ENCODE results near the gene ARHGAP29. TPM values are rescaled to one million over a fixed set of nuclear protein-coding genes. Genes with fewer than 3 reads are reported as not detected.

Gene ARHGAP29
- total and polyA plus RNA-seq, 2 donors (not counting 1 experiment from before 2014, with no cell fraction given), result 26.6 to 37.3 TPM

DNA sequence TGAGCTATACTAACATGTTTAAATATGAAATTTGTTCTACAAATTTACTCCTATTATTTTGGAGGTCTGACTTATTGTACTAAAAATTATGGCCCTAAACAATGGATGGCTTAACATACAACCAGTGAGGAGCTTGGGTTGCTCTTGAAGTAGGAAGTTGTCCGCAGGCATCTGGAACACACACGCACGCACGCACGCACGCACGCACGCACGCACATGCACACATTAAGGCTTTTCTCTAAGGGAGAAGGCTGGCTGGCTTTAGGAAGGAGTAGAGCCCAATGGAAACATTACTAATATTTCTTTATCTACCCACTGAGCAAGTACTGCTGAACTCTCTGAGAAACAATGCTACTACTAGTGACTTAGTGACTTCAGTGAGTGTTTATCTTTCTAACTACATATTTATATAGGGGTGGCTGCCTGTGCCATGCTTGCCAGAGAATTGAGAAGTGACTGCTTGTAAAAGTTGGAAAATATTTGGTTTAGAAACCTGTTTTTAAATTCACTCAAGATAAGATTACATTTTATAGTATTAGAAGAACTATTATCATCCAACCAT lies 16.2 kb upstream of the ARHGAP29 start:
- Histone ChIP-seq H3K36me3 (ENCODE audit: control insufficient read depth, insufficient read depth, low read length) (no peaks in the 10 kb centered on the region), H3K9ac (ENCODE audit: insufficient read depth, low read length) (no peak overlapping the region), H3K27ac (ENCODE audit: insufficient read depth, low read length) (no peak overlapping the region), H3K9me3 (ENCODE audit: control insufficient read depth, insufficient read depth, low read depth, low read length) (no peaks in the 10 kb centered on the region), H2AFZ (ENCODE audit: low read length) (no peak overlapping the region), H3K27me3 (ENCODE audit: control insufficient read depth, insufficient read depth, low read length) (no peaks in the 10 kb centered on the region), H3K4me1 (ENCODE audit: control insufficient read depth, extremely low read depth, insufficient read depth, low read length) (peaks cover 4% of the 10 kb centered on the region), H3K4me2 (ENCODE audit: extremely low read depth, insufficient read depth, low read length) (no peak overlapping the region), H4K20me1 (ENCODE audit: control insufficient read depth, extremely low read depth, insufficient read depth, low read length) (no peaks in the 10 kb centered on the region), H3K79me2 (ENCODE audit: control insufficient read depth, insufficient read depth, low read length) (no peaks in the 10 kb centered on the region), H3K4me3 (replicated peaks in 1 of 4; ENCODE audit: control extremely low read depth in 1 of 4, insufficient read depth in 1 of 4, low read depth in 3 of 4, low read length in 4 of 4) (no peak overlapping the region)
- no peak for DNase-seq (ENCODE audit: low read depth in 2 of 2)
- TF ChIP-seq, protein P1, sequence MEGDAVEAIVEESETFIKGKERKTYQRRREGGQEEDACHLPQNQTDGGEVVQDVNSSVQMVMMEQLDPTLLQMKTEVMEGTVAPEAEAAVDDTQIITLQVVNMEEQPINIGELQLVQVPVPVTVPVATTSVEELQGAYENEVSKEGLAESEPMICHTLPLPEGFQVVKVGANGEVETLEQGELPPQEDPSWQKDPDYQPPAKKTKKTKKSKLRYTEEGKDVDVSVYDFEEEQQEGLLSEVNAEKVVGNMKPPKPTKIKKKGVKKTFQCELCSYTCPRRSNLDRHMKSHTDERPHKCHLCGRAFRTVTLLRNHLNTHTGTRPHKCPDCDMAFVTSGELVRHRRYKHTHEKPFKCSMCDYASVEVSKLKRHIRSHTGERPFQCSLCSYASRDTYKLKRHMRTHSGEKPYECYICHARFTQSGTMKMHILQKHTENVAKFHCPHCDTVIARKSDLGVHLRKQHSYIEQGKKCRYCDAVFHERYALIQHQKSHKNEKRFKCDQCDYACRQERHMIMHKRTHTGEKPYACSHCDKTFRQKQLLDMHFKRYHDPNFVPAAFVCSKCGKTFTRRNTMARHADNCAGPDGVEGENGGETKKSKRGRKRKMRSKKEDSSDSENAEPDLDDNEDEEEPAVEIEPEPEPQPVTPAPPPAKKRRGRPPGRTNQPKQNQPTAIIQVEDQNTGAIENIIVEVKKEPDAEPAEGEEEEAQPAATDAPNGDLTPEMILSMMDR (conservative IDR thresholded peaks at IDR 0.05 in 1 of 2, IDR thresholded peaks at IDR 0.05 in 1 of 2; ENCODE audit: low read depth in 1 of 2, low read length in 2 of 2), result no peak
- TF ChIP-seq EZH2 (IDR thresholded peaks at IDR 0.05; ENCODE audit: low read length, missing control alignments), result no peak

GRCh38 chr1:94250341-94250740 lies 13.0 kb upstream of the ARHGAP29 start:
- Histone ChIP-seq H3K9ac (ENCODE audit: insufficient read depth, low read length) (no peak overlapping the region), H3K36me3 (ENCODE audit: control insufficient read depth, insufficient read depth, low read length) (no peaks in the 10 kb centered on the region), H3K9me3 (ENCODE audit: control insufficient read depth, insufficient read depth, low read depth, low read length) (no peaks in the 10 kb centered on the region), H3K4me2 (ENCODE audit: extremely low read depth, insufficient read depth, low read length) (no peak overlapping the region), H3K4me1 (ENCODE audit: control insufficient read depth, extremely low read depth, insufficient read depth, low read length) (peaks cover 3% of the 10 kb centered on the region), H4K20me1 (ENCODE audit: control insufficient read depth, extremely low read depth, insufficient read depth, low read length) (no peaks in the 10 kb centered on the region), H3K27me3 (ENCODE audit: control insufficient read depth, insufficient read depth, low read length) (no peaks in the 10 kb centered on the region), H2AFZ (ENCODE audit: low read length) (no peak overlapping the region), H3K4me3 (replicated peaks in 1 of 4; ENCODE audit: control extremely low read depth in 1 of 4, insufficient read depth in 1 of 4, low read depth in 3 of 4, low read length in 4 of 4) (no peak overlapping the region), H3K27ac (ENCODE audit: insufficient read depth, low read length) (no peak overlapping the region), H3K79me2 (ENCODE audit: control insufficient read depth, insufficient read depth, low read length) (peaks cover 3% of the 10 kb centered on the region)
- TF ChIP-seq EZH2 (IDR thresholded peaks at IDR 0.05; ENCODE audit: low read length, missing control alignments), result no peak
- TF ChIP-seq, protein P1 (conservative IDR thresholded peaks at IDR 0.05 in 1 of 2, IDR thresholded peaks at IDR 0.05 in 1 of 2; ENCODE audit: low read depth in 1 of 2, low read length in 2 of 2), result no peak
- DNase-seq (ENCODE audit: low read depth in 2 of 2), result no peak

DNA sequence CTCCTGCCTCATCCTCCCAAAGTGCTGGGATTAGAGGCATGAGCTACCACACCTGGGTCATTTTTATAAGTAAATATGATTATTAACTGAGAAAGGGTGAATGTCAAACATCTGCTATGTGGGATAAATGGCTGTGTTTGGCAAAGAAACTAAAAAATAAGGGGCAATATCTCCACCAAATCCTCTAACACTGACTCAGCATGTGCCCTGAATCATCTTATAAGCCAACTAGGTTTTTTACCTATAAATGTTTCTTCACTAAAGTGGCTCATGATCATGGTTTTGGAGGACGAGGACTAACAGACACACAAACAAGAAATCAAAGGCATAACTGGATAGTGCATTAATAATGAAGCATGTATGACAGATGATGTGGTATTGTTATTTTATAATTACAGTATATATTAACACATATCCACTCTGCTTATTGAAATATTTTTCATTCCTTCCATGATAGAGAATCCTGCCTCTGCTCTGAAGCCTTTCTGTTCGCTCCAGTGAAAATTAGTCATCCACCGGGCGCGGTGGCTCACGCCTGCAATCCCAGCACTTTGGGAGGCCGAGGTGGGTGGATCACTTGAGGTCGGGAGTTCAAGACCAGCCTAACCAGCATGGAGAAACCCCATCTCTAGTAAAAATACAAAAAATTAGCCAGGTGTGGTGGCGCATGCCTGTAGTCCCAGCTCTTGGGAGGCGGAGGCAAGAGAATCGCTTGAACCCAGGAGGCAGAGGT lies 11.7 kb upstream of the ARHGAP29 start:
- Histone ChIP-seq H2AFZ (ENCODE audit: low read length) (no peak overlapping the region), H3K9ac (ENCODE audit: insufficient read depth, low read length) (no peak overlapping the region), H3K36me3 (ENCODE audit: control insufficient read depth, insufficient read depth, low read length) (no peaks in the 10 kb centered on the region), H3K27me3 (ENCODE audit: control insufficient read depth, insufficient read depth, low read length) (no peaks in the 10 kb centered on the region), H3K4me1 (ENCODE audit: control insufficient read depth, extremely low read depth, insufficient read depth, low read length) (peaks cover 3% of the 10 kb centered on the region), H3K4me2 (ENCODE audit: extremely low read depth, insufficient read depth, low read length) (no peak overlapping the region), H3K4me3 (replicated peaks in 1 of 4; ENCODE audit: control extremely low read depth in 1 of 4, insufficient read depth in 1 of 4, low read depth in 3 of 4, low read length in 4 of 4) (no peak overlapping the region), H4K20me1 (ENCODE audit: control insufficient read depth, extremely low read depth, insufficient read depth, low read length) (no peaks in the 10 kb centered on the region), H3K9me3 (ENCODE audit: control insufficient read depth, insufficient read depth, low read depth, low read length) (no peaks in the 10 kb centered on the region), H3K27ac (ENCODE audit: insufficient read depth, low read length) (no peak overlapping the region), H3K79me2 (ENCODE audit: control insufficient read depth, insufficient read depth, low read length) (peaks cover 3% of the 10 kb centered on the region)
- peak in 1 of 2 donors; percentile 54 for DNase-seq (ENCODE audit: low read depth in 2 of 2)
- TF ChIP-seq EZH2 (IDR thresholded peaks at IDR 0.05; ENCODE audit: low read length, missing control alignments), result no peak

All from fibroblast of lung (primary cell).